Cardiac septum (tissue), 1 donor: ENCODE measurements around the gene OCIAD1. TPM values are rescaled to one million over a fixed set of nuclear protein-coding genes. Genes with fewer than 3 reads are reported as not detected.

ENCODE experiments used
- DNase-seq: peaks from one replicate; pipeline ENCODE4 v3.0.0-alpha.2; 2020; ENCODE audit warnings: low spot score
- intact Hi-C: fragments of 100-400 bp; cut with DNase I; formaldehyde crosslinking; loops from one replicate; pipeline ENCODE4 v1.14.0; 2022
- total RNA-seq: library from RNA; stranded (reverse); fragmentation: NEBNext Ultra II Directional; extraction: Animal tissue kit (Norgen Biotek cat#: 25700); gene quantifications from one replicate; pipeline ENCODE4 v1.2.1, GENCODE V29; 2021
- donor health status: DM: no; HTN: no; CAD: no.

The OCIAD1 gene
- total RNA-seq, 1 donor from 2014 or later = 137 TPM

DNA sequence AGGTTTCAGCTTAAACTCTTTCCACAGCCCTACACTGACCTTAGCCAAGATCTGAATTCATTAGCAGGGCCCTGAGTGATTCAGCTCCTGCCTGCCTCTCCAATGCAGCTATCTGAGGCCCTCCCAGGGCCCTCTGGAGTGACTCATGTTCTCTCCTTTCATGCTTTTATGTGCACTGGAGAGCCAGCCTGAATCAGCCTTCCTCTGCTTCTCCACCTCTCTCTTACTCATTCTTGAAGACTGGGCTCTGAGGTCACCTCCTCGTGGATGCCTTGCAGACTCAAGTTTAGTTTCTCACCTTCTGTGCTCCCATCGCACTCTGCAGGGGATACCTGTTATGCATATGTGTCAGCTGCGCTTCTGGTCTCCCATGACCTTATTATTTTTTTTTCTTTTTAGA lies 78.8 kb downstream of the OCIAD1 start:
- intact Hi-C loops = no loop called here
- DNase-seq = no peak

DNA sequence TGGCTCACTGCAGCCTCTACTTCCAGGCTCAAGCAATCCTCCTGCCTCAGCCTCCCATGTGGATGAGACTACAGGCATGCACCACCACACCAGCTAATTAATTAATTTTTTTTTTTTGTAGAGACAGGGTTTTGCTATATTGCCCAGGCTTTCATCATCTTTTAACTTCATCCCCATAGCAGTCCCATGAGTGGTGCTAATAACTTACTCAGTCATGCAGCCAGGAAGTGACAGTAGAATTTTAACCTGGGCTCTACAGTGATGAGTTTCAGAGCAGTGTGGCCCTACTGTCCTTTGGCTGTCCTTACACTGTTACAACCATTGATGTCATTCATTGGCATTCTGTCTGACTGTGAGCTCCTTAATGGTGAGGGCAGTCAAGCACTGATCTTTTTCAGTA lies 79.6 kb downstream of the OCIAD1 start:
- intact Hi-C loops = no loop called here
- no peak for DNase-seq

Other genes starting within 250 kb of the OCIAD1 start
- gene FRYL, start 50.8 kb upstream of the OCIAD1 start, total RNA-seq = 41.0 TPM
- gene OCIAD2, start 75.7 kb downstream of the OCIAD1 start, total RNA-seq = 8.9 TPM
- gene CWH43, start 155.2 kb downstream of the OCIAD1 start, total RNA-seq = not detected